Rectal smooth muscle tissue (tissue), 1 donor: ENCODE results near the gene TSC2.
A peak's percentile ranks its signal among the peaks of the same experiment; 100 is the strongest.

ENCODE experiments used
- H3K27ac ChIP-seq: one replicate; pipeline ENCODE4 v1.7.0; 2013; ENCODE audit warnings: low read depth, low read length, inconsistent platforms
- H3K27me3 ChIP-seq: one replicate; pipeline ENCODE4 v1.7.0; 2013; ENCODE audit warnings: low read length; ENCODE audit not compliant: control insufficient read depth, insufficient read depth
- H3K36me3 ChIP-seq: one replicate; pipeline ENCODE4 v1.7.0; 2013; ENCODE audit warnings: low read length; ENCODE audit not compliant: control insufficient read depth, insufficient read depth
- H3K4me1 ChIP-seq: one replicate; pipeline ENCODE4 v1.7.0; 2013; ENCODE audit warnings: low read length; ENCODE audit not compliant: control insufficient read depth, insufficient read depth
- H3K4me3 ChIP-seq: one replicate; pipeline ENCODE4 v1.7.0; 2013; ENCODE audit warnings: low read length
- H3K9ac ChIP-seq: one replicate; pipeline ENCODE4 v1.7.0; 2013; ENCODE audit warnings: low read length

TSC2 gene

GRCh38 chr16:2083409-2083808 lies 35.6 kb downstream of the TSC2 start:
- Histone ChIP-seq H3K27ac (peak overlapping the region; percentile 55), H3K9ac (no peak overlapping the region), H3K27me3 (no peaks in the 10 kb centered on the region), H3K36me3 (peaks cover 33% of the 10 kb centered on the region), H3K4me3 (no peak overlapping the region), H3K4me1 (peaks cover 4% of the 10 kb centered on the region)

DNA sequence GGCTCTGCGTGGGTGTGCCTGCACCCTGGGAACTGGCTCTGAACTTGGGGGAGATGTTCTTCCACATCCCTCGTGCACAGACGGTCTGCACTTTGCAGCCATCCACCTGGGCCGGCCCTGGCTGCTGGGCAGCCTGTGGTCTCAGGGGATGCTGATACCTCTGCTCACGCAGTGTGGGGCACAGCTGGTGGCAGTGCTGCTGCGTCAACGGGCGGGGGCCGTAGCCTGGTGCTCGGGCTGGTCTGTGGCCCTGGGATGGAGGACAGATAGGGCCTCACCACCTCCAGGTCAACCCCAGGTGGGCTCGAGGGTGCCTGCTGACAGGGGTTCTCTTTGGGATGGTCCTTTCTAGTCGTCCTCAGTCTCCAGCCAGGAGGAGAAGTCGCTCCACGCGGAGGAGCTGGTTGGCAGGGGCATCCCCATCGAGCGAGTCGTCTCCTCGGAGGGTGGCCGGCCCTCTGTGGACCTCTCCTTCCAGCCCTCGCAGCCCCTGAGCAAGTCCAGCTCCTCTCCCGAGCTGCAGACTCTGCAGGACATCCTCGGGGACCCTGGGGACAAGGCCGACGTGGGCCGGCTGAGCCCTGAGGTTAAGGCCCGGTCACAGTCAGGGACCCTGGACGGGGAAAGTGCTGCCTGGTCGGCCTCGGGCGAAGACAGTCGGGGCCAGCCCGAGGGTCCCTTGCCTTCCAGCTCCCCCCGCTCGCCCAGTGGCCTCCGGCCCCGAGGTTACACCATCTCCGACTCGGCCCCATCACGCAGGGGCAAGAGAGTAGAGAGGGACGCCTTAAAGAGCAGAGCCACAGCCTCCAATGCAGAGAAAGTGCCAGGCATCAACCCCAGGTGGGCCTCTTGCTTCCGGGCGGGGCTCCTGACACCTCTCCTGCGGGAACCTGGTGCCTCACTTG lies 36.3 kb downstream of the TSC2 start:
- Histone ChIP-seq H3K9ac (no peak overlapping the region), H3K4me1 (peaks cover 4% of the 10 kb centered on the region), H3K27me3 (no peaks in the 10 kb centered on the region), H3K36me3 (peaks cover 34% of the 10 kb centered on the region), H3K4me3 (no peak overlapping the region), H3K27ac (no peak overlapping the region)

DNA sequence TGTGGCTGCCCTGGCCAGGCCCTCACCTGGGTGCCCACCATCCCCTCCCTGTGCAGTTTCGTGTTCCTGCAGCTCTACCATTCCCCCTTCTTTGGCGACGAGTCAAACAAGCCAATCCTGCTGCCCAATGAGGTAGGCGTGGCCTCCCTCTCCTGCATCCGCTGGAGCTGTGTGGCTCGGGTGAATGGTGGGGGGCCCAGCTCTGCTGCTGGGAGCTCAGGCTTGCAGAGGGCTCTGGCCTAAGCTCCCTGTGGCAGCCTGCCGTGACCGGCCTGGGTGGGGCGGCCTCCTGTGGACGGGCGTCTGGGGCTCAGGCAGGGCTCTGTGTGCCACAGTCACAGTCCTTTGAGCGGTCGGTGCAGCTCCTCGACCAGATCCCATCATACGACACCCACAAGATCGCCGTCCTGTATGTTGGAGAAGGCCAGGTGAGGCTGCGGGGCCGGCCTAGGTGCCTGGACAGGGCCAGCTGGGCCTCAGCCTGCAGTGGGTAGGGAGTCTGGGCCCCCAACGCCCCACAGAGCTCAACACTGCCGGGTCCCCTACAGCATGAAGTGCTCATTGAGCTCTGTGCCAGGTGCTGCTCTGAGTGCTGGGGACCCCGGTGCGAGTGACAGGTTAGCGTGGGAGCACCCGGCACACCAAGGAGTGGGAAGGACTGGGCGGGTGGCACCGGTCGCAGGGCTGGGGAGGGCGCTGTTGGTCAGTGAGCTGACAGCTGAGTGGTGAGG lies 37.3 kb downstream of the TSC2 start:
- Histone ChIP-seq H3K4me1 (peaks cover 4% of the 10 kb centered on the region), H3K36me3 (peaks cover 33% of the 10 kb centered on the region), H3K27me3 (no peaks in the 10 kb centered on the region), H3K9ac (no peak overlapping the region), H3K4me3 (no peak overlapping the region), H3K27ac (no peak overlapping the region)

DNA sequence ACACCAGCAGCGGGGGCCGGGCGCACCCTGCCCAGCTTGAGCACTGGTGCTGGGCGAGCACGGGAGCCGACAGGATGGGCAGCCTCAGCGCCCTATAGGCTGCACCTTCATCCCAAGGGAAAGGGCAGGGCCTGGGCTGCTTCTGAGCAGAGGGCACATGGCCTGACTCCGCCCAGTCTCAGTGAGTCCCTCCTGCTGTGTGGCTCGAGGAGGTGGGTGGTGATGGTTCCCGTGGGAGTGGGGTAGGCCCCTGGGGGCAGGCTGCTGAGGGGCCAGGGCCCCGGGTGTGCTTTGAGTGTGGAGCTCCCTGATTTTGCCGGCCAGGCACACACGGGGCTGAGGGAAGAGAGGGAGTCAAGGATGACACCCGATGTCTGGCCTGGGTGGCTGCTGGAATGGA lies 37.9 kb downstream of the TSC2 start:
- Histone ChIP-seq H3K27me3 (no peaks in the 10 kb centered on the region), H3K27ac (no peak overlapping the region), H3K4me1 (peaks cover 4% of the 10 kb centered on the region)

GRCh38 chr16:2086106-2086742 lies 38.4 kb downstream of the TSC2 start:
- Histone ChIP-seq H3K4me3 (no peak overlapping the region), H3K27ac (no peak overlapping the region), H3K9ac (no peak overlapping the region), H3K4me1 (peaks cover 4% of the 10 kb centered on the region), H3K27me3 (no peaks in the 10 kb centered on the region), H3K36me3 (peaks cover 35% of the 10 kb centered on the region)

More for the DNA sequence above, 37.9 kb downstream of the TSC2 start:
- Histone ChIP-seq H3K9ac (no peak overlapping the region), H3K4me3 (no peak overlapping the region), H3K36me3 (peaks cover 34% of the 10 kb centered on the region)

DNA sequence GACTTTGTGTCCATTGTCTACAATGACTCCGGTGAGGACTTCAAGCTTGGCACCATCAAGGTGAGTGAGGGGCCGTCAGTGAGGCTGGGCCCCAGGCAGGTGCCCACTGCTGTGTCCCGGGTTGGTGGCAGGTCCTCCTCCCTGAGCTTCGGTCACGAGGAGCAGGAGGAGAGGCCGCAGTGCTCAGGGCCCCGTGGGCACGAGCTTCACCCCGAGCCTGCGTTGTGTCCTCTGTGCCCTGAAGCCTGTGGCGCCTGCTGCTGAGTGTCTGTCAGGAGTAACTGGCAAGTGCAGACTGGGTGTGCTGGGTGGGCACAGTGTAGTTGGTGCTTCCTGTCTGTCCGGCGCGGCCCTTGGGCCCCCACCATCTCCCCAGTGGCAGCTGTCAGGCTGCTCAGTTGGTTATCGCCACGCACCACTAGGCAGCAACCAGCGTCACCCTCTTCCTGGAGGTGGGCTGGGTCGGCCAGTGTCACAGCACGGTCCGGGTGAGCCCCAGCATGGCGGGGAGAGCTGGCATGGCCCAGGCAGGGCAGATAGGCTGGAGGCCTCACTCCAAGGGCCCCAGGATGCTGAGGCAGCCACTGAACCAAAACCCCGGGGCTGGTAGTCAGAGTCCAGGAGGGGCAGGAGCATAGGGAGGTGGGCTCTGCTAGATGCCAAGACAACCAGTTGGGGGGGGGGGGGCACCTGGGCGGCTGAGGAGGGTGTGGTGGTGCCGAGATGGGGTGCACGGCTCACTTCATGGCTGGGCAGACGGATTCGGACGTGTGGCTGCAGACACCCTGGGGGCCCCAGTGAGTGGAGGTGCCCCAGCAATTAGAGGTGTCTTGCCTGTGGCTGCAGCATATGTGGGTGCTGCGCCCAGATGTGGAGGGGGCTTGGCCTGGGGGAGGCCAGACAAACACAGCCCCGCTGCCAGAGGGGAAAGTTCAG lies 39.3 kb downstream of the TSC2 start:
- Histone ChIP-seq H3K36me3 (peaks cover 39% of the 10 kb centered on the region), H3K27me3 (no peaks in the 10 kb centered on the region), H3K4me1 (peaks cover 10% of the 10 kb centered on the region), H3K27ac (no peak overlapping the region), H3K4me3 (no peak overlapping the region), H3K9ac (no peak overlapping the region)

DNA sequence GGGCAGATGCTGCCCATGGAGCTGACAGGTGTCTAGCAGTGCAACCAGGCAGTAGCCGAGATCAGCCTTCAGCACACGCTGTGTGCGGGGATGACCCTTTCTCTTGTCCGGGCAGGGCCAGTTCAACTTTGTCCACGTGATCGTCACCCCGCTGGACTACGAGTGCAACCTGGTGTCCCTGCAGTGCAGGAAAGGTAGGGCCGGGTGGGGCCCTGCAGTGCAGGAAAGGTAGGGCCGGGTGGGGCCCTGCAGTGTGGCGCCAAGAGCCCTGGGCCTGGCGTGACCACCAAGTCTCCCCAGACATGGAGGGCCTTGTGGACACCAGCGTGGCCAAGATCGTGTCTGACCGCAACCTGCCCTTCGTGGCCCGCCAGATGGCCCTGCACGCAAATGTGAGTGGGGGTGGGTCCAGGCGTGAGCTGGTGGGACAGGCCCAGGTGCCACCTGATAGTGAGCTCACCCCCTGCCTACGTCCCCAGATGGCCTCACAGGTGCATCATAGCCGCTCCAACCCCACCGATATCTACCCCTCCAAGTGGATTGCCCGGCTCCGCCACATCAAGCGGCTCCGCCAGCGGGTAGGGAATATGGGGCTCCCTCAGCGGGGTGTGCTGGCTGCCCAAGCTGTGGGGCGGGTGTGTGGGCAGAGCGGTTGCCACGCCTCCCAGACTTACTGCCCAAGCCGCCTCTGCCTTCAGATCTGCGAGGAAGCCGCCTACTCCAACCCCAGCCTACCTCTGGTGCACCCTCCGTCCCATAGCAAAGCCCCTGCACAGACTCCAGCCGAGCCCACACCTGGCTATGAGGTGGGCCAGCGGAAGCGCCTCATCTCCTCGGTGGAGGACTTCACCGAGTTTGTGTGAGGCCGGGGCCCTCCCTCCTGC lies 40.2 kb downstream of the TSC2 start:
- H3K4me1 ChIP-seq: peaks cover 12% of the 10 kb centered on the region
- H3K27me3 ChIP-seq: no peaks in the 10 kb centered on the region
- H3K27ac ChIP-seq: no peak overlapping the region
- H3K9ac ChIP-seq: no peak overlapping the region
- peaks cover 43% of the 10 kb centered on the region for H3K36me3 ChIP-seq
- no peak overlapping the region for H3K4me3 ChIP-seq

DNA sequence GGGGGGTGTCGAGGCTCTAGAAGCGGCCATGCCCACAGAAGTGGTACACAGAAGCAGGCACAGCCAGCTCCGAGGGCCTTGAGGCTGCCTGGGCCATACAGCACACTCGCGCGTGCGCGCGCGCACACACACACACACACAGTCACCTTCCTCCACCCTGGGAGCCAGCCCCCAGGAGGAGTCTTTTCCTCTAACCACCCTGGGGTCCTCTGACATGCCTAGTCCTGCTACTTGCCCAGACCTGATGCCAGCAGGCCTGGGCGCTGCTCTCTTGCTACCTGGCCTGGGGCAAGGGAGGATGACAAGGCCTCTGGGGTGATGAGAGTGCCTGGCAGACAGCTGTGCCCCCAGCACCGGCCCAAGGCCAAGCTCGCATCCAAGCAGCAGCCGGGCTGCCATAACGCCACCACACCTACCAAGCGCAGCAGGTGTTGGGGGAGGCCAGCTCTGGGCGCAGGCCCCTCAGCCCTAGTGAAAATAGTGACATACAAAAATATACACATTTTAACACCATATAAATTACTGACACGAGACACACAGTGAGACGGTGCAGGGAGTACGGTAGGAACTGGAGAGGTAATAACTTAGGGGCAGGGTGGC lies 41.1 kb downstream of the TSC2 start:
- no peak overlapping the region for H3K4me3 ChIP-seq
- H3K9ac ChIP-seq: no peak overlapping the region
- H3K27ac ChIP-seq: no peak overlapping the region
- peaks cover 12% of the 10 kb centered on the region for H3K4me1 ChIP-seq
- H3K36me3 ChIP-seq: peaks cover 50% of the 10 kb centered on the region
- H3K27me3 ChIP-seq: no peaks in the 10 kb centered on the region

- Histone ChIP-seq H3K4me3 (peak overlapping the region; percentile 48), H3K4me1 (peaks cover 12% of the 10 kb centered on the region), H3K36me3 (peaks cover 58% of the 10 kb centered on the region), H3K27ac (no peak overlapping the region), H3K9ac (no peak overlapping the region), H3K27me3 (no peaks in the 10 kb centered on the region)
Measured at GRCh38 chr16:2089706-2090480, 42.1 kb downstream of the TSC2 start.

DNA sequence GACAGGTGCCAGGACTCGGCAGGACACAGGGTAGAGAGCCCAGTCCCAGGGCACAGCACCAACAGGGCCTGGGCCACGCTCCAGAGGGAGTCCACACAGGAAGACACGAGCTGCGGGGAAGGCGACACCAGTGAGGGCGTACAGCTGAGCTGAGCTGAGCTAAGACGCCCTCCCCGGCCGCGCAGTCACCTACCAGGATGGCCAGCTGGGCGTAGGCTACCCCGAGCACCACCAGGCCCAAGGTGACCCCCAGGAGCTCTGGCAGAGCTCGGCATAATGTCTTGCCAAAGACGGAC lies 42.6 kb downstream of the TSC2 start:
- Histone ChIP-seq H3K27ac (peak overlapping the region; percentile 75), H3K27me3 (no peaks in the 10 kb centered on the region), H3K9ac (peak overlapping the region; percentile 61), H3K4me1 (peaks cover 12% of the 10 kb centered on the region), H3K4me3 (peak overlapping the region; percentile 48), H3K36me3 (peaks cover 60% of the 10 kb centered on the region)
